OCI-LY3 (cell line): ENCODE measurements around the gene CREB3L1.

Experiments used
- CTCF ChIP-seq: fragments of 200-600, 300-600 bp; sonication (generic); IDR thresholded peaks from 2 replicates; pipeline ENCODE4 v1.5.1; 2014; ENCODE audit warnings: antibody characterized with exemption, low read length, low read depth
- EZH2phosphoT487 ChIP-seq: fragments of 200-600 bp; shearing (Covaris generic); IDR thresholded peaks from 2 replicates; pipeline ENCODE4 v1.6.1; 2018; ENCODE audit warnings: antibody characterized with exemption, mixed run types, low read depth

GRCh38 chr11:46229230-46229629, 48.2 kb upstream of the CREB3L1 start:
- TF ChIP-seq CTCF (no peak), EZH2phosphoT487 (no peak)
